ENCODE data around the gene SP100. TPM values are rescaled to one million over a fixed set of nuclear protein-coding genes. Genes with fewer than 3 reads are reported as not detected.

Gene SP100
- total and polyA plus RNA-seq, 2 of the 8 experiments (the other 6 are each of a cell fraction or from before 2014, with no cell fraction given) = 0.06 to 1.1 TPM

GRCh38 chr2:230475143-230475542, 59.1 kb downstream of the SP100 start:
- H3K9me3 ChIP-seq (ENCODE audit: insufficient read depth in 2 of 2, low read depth in 1 of 2, low read length in 1 of 2) = no peaks in the 10 kb centered on the region
- no peak overlapping the region for H3K14ac ChIP-seq (ENCODE audit: insufficient read length)
- no peak overlapping the region for H3K56ac ChIP-seq (replicated peaks; ENCODE audit: insufficient read length, low read depth, low read length)
- no peak overlapping the region for H2BK120ac ChIP-seq (replicated peaks; ENCODE audit: low read depth, low read length)
- no peaks in the 10 kb centered on the region for H3K27me3 ChIP-seq (replicated peaks in 1 of 4; ENCODE audit: control insufficient read depth in 3 of 4, extremely low read depth in 1 of 4, insufficient read depth in 3 of 4, low read length in 3 of 4)
- no peak overlapping the region for H2AFZ ChIP-seq (ENCODE audit: low read length)
- no peak overlapping the region for H3K4me2 ChIP-seq (ENCODE audit: insufficient read depth in 1 of 2, low read depth in 2 of 2, low read length in 2 of 2)
- H3K18ac ChIP-seq (ENCODE audit: extremely low read depth, low read length) = no peak overlapping the region
- FAIRE-seq = no peak
- CTCF ChIA-PET (ENCODE audit: partially characterized antibody) = no interaction called here
- no peak overlapping the region for H3K27ac ChIP-seq (ENCODE audit: low read depth, low read length)
- H2AK5ac ChIP-seq (ENCODE audit: low read depth, low read length) = no peak overlapping the region
- H4K5ac ChIP-seq (ENCODE audit: insufficient read length, low read depth, low read length) = no peak overlapping the region
- no peak for DNase-seq (ENCODE audit: low read depth in 1 of 2, low spot score in 2 of 2)
- H3K79me2 ChIP-seq (ENCODE audit: control insufficient read depth in 1 of 2, insufficient read depth in 2 of 2, low read length in 2 of 2) = no peaks in the 10 kb centered on the region
- H2BK5ac ChIP-seq (ENCODE audit: low read depth, low read length) = no peak overlapping the region
- no peaks in the 10 kb centered on the region for H3K79me1 ChIP-seq (ENCODE audit: low read depth, low read length)
- 77% methylated on average over 1 of the region's 1 CpG; no CpG with 5 or more reads in 1 of the 2 experiments for WGBS, 2 experiments (ENCODE audit: extremely low coverage in 1 of 2, insufficient coverage in 1 of 2, insufficient read length in 1 of 2, insufficient replicate concordance in 2 of 2, low coverage in 1 of 2, low lambda C conversion rate in 2 of 2, missing lambda C conversion rate in 1 of 2)
- no peak overlapping the region for H3K4me3 ChIP-seq (ENCODE audit: extremely low read depth in 1 of 4, insufficient read depth in 2 of 4, low read depth in 3 of 4, low read length in 4 of 4)
- H4K8ac ChIP-seq (ENCODE audit: extremely low read depth, insufficient read depth, low read length) = no peak overlapping the region
- H3K23ac ChIP-seq (ENCODE audit: insufficient read length) = no peak overlapping the region
- H3K9ac ChIP-seq (replicated peaks in 1 of 4; ENCODE audit: extremely low read depth in 1 of 4, low read depth in 3 of 4, low read length in 3 of 4) = no peak overlapping the region
- H2BK12ac ChIP-seq (ENCODE audit: low read depth, low read length) = no peak overlapping the region
- TF ChIP-seq RNF2 (IDR thresholded peaks at IDR 0.05; ENCODE audit: borderline replicate concordance, low read depth, low read length, missing control alignments, poor library complexity, severe bottlenecking) (no peak), CHD1 (IDR thresholded peaks at IDR 0.05; ENCODE audit: low read depth, low read length) (no peak), TAF7 (optimal IDR thresholded peaks at IDR 0.05; ENCODE audit: borderline replicate concordance, low read depth, low read length) (no peak), PHF8 (conservative IDR thresholded peaks at IDR 0.05; ENCODE audit: low read depth, low read length) (no peak), RXRA (IDR thresholded peaks at IDR 0.05; ENCODE audit: insufficient read depth, low read depth, low read length) (no peak), CEBPB (IDR thresholded peaks at IDR 0.05; ENCODE audit: low read depth, low read length) (no peak), SUZ12 (IDR thresholded peaks at IDR 0.05; ENCODE audit: low read length) (no peak)
- no peak overlapping the region for H3K4ac ChIP-seq (replicated peaks; ENCODE audit: insufficient read length, low read depth, low read length)
- no peaks in the 10 kb centered on the region for H4K20me1 ChIP-seq (replicated peaks in 1 of 2; ENCODE audit: control insufficient read depth in 1 of 2, insufficient read depth in 2 of 2, low read length in 2 of 2)
- no peaks in the 10 kb centered on the region for H3K36me3 ChIP-seq (ENCODE audit: control insufficient read depth in 2 of 4, insufficient read depth in 4 of 4, low read length in 3 of 4)
- H3K23me2 ChIP-seq (ENCODE audit: low read depth, low read length) = no peaks in the 10 kb centered on the region
- H2BK15ac ChIP-seq (ENCODE audit: low read length) = no peak overlapping the region
- no peaks in the 10 kb centered on the region for H3K4me1 ChIP-seq (replicated peaks in 1 of 4; ENCODE audit: control insufficient read depth in 3 of 4, insufficient read depth in 4 of 4, low read length in 3 of 4)
- no peak overlapping the region for H4K91ac ChIP-seq (replicated peaks; ENCODE audit: insufficient read length, low read length)
- H2BK20ac ChIP-seq (ENCODE audit: low read length) = no peak overlapping the region
- POLR2A ChIA-PET (ENCODE audit: partially characterized antibody) = no interaction called here
